GM21528 (cell line): ENCODE data around the gene RPP25L.

Experiments used
- ATAC-seq: cut with Tn5 transposase; IDR thresholded peaks from one replicate; pipeline ENCODE4 v1.9.1; 2021; ENCODE audit warnings: mild to moderate bottlenecking, moderate library complexity; ENCODE audit not compliant: unreplicated experiment, low FRiP score

Gene RPP25L

GRCh38 chr9:34572092-34572491 lies 39.8 kb downstream of the RPP25L start:
- ATAC-seq: no peak

GRCh38 chr9:34571481-34571810 lies 40.5 kb downstream of the RPP25L start:
- no peak for ATAC-seq

- no peak for ATAC-seq
These were observed 41.0 kb downstream of the RPP25L start for GRCh38 chr9:34570809-34571480.

GRCh38 chr9:34570376-34570775 lies 41.5 kb downstream of the RPP25L start:
- ATAC-seq: no peak

DNA sequence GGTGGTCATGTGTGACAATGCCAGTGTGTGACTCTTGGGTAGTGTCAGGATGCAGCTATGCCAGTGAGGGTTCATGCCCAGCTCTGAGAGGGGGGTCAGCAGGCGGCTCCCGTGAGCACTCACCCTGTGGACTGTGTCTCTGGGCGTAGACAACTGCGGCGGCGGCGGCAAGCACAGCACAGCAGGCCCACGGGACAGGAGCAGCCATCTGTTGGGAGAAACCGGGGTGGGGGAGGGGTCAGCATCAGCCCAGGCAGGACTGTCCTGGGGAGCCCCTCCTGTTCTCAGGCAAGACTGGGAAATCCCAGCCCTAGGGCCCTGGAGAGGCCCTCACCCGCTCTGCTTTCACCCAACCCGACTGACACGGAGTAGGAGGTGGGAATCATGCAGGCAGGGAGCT lies 43.1 kb downstream of the RPP25L start:
- no peak for ATAC-seq

DNA sequence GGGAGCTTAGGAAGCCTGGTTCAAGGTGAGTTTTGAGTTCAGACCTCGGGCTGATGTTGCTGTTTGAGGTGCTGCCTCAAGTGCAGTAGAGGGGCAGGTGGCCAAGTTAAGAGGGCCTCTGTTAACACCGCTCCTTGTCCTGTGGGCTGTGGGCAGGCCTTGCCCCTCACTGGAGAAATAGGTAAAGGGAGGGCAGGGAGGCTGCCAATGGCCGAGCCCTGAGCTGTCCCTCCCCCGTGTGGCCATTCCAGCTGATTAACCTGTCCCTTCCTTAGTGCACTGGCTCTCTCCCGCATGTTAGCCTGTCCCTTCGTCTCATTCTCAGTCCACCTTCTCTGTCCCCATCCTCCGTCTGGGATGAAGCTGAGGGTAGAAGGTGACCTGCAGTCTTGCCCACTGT lies 43.8 kb downstream of the RPP25L start:
- ATAC-seq: no peak

GRCh38 chr9:34566972-34567371 lies 44.9 kb downstream of the RPP25L start:
- no peak for ATAC-seq

- ATAC-seq: no peak
These were observed 45.6 kb downstream of the RPP25L start for GRCh38 chr9:34566322-34566721.

DNA sequence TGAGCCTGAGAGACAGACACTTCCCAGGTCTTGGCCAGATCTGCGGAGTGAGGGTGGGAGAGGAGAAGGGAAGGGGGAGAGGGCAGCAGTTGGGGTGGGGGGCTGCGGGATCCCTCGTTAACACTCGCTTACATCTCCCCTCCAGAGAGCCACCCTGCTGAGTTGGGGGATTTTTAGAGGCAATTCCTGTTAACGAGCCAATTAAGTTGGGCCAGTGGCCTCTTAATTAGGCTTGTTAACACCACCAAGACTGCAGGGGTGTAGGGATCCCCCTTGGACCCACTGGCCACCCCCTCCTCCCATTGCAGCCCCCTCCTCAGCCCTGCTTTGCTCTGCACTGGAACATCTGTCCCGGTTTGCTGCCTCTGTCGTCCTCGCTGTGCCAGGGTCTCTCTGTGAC lies 46.0 kb downstream of the RPP25L start:
- ATAC-seq: no peak

- ATAC-seq: no peak
These were observed 47.3 kb downstream of the RPP25L start for GRCh38 chr9:34564617-34565016.

DNA sequence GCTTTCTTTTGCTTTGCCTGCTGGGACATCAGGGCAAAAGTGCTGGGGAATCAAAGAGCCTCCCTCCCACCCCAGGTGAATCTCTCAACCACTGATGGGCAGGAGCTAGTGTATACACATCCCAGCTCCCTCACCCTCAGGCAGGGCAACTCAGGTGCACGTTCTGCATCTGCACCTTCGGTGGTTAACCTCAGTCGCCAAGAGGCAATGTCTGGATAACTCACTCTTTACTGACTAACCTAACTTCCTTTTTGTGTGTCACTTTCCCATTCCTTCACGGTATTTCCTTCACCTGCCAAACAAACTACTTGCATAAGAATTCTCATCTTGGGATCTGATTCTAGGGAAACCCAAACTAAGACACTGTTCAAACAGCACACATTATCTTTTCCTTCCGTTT lies 48.6 kb downstream of the RPP25L start:
- ATAC-seq: no peak

DNA sequence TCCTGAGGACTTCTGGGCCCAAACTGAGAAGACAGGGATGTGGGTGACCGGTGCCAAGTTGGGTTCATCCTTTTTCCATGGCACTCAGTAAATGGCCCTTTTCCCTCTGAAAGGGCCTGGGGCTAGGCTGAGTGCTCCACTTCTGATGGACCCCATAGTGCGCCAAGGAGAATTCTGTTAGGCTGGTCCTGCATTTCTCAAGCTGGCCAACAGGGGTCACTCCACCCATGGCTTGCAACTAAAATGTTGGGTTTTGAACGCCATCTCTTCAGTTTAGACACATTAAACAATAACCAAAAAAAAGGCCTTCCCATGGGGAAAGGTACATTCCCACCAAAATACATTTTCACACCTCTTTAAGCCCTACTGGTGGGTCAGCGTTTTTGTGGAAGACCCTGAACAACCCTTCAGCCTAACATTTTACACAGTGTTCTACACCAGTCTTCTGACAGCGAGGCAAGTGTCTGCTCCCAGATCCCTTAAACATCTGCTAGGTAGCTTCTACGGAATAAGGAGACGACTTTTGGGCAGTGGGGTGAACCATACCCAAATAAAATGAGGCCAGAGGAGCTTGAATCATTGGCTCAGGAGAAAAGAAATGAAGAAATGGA lies 49.7 kb downstream of the RPP25L start:
- ATAC-seq: no peak

GRCh38 chr9:34560599-34561214 lies 51.2 kb downstream of the RPP25L start:
- ATAC-seq: no peak
